Ascending aorta (tissue), 2 donors: Measurements from ENCODE around the gene NUDCD2. TPM values are rescaled to one million over a fixed set of nuclear protein-coding genes. Genes with fewer than 3 reads are reported as not detected.

Experiments used
- DNase-seq, 2 donors: peaks; one replicate each; pipeline ENCODE4 v3.0.0-alpha.2; 2019; ENCODE audit warnings: low spot score in 2 of 2
- H3K27ac ChIP-seq, 2 donors: fragments of 200-600 bp; sonication (generic); one replicate each; pipeline ENCODE4 v1.5.1; 2016 to 2017; ENCODE audit warnings: mild to moderate bottlenecking in 1 of 2
- H3K27me3 ChIP-seq: fragments of 200-600 bp; sonication (generic); one replicate; pipeline ENCODE4 v1.5.1; 2017
- H3K36me3 ChIP-seq, 2 donors: fragments of 200-600 bp; sonication (generic); one replicate each; pipeline ENCODE4 v1.5.1; 2016
- H3K4me1 ChIP-seq, 2 donors: fragments of 200-600 bp; sonication (generic); one replicate each; pipeline ENCODE4 v1.5.1; 2016 to 2017; ENCODE audit warnings: mild to moderate bottlenecking in 1 of 2
- H3K4me3 ChIP-seq, 2 donors: fragments of 200-600 bp; sonication (generic); one replicate each; pipeline ENCODE4 v1.5.1; 2016 to 2017; ENCODE audit warnings: mild to moderate bottlenecking in 1 of 2
- H3K9me3 ChIP-seq, 2 donors: fragments of 200-600 bp; sonication (generic); one replicate each; pipeline ENCODE4 v1.5.1; 2016
- CTCF ChIP-seq, 3 experiments: fragments of 200-600 bp in 2 of 3; fragments of 450-650 bp in 1 of 3; sonication (generic) in 2 of 3; IDR thresholded peaks; one replicate each; pipeline ENCODE4 v1.5.1; 2016 to 2019; ENCODE audit warnings: antibody characterized with exemption in 3 of 3, mild to moderate bottlenecking in 1 of 3, moderate library complexity in 1 of 3
- intact Hi-C: fragments of 100-400 bp; cut with DNase I; formaldehyde crosslinking; loops from one replicate; pipeline ENCODE4 v1.15.1; 2023
- total RNA-seq: library from RNA; depleted of rRNA; stranded (reverse); fragments of >200 nt; gene quantifications from one replicate; pipeline ENCODE4 v1.1.0, GENCODE V29; 2016

Gene NUDCD2
- total RNA-seq, 1 donor from 2014 or later: 4.6 TPM

- TF ChIP-seq CTCF (IDR thresholded peaks at IDR 0.05): no peak
- Histone ChIP-seq H3K4me3 (no peak overlapping the region), H3K27me3 (no peaks in the 10 kb centered on the region), H3K36me3 (no peaks in the 10 kb centered on the region), H3K4me1 (no peaks in the 10 kb centered on the region), H3K27ac (no peak overlapping the region), H3K9me3 (no peaks in the 10 kb centered on the region)
- no peak for DNase-seq
- intact Hi-C loops: no loop called here
These were observed 19.0 kb upstream of the NUDCD2 start for GRCh38 chr5:163478982-163479271.

DNA sequence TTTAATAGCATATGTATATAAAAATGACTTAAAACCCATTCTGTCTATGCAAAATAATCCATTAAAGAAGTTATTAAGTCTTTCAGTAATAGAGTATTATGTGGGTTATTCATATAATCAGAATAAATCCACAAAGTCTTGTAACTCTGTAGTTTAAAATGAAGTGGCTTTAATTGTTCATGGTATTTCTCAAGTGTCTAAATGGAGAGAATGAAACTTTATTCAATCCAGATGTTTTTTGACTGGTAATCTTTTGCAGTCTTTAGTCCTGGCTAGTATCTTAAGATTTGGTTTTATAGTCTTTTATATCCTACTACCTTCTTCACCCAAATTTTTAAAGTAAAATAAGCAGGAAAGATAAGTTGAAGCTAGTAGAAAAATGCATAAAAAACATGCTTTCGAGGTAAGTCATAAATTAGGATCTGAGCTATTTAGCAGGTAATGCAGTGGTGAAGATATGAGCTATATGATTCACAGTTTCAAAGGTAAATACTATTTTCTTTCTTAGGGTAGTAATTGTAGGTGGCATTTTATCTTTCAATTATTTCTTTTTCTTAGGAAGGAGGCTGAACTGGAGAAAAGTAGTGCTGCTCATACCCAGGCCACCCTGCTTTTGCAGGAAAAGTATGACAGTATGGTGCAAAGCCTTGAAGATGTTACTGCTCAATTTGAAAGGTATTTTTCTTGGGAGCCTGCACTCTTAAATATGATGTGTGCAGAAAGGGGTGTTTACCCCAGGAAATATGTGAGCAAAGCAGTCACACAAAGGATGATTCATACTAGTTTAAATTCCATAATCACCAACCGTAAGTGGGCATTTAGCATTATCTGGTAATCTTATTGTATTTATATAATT, 18.5 kb upstream of the NUDCD2 start:
- no peak for TF ChIP-seq CTCF (IDR thresholded peaks at IDR 0.05)
- no peak for DNase-seq
- Histone ChIP-seq H3K4me3 (no peak overlapping the region), H3K27me3 (no peaks in the 10 kb centered on the region), H3K9me3 (no peaks in the 10 kb centered on the region), H3K27ac (no peak overlapping the region), H3K36me3 (no peaks in the 10 kb centered on the region), H3K4me1 (no peaks in the 10 kb centered on the region)
- intact Hi-C loops: no loop called here

- intact Hi-C loops: no loop called here
- H3K4me3 ChIP-seq: no peak overlapping the region
- no peaks in the 10 kb centered on the region for H3K9me3 ChIP-seq
- DNase-seq: no peak
- TF ChIP-seq CTCF (IDR thresholded peaks at IDR 0.05): no peak
- H3K36me3 ChIP-seq: no peaks in the 10 kb centered on the region
- H3K27ac ChIP-seq: no peak overlapping the region
- no peaks in the 10 kb centered on the region for H3K27me3 ChIP-seq
- H3K4me1 ChIP-seq: no peaks in the 10 kb centered on the region
These were observed 15.5 kb upstream of the NUDCD2 start for GRCh38 chr5:163475411-163475810.

- Histone ChIP-seq H3K27me3 (no peaks in the 10 kb centered on the region), H3K36me3 (no peaks in the 10 kb centered on the region), H3K27ac (no peak overlapping the region), H3K4me1 (no peaks in the 10 kb centered on the region), H3K4me3 (no peak overlapping the region), H3K9me3 (no peaks in the 10 kb centered on the region)
- TF ChIP-seq CTCF (IDR thresholded peaks at IDR 0.05): peak in 2 of 3 experiments; percentile 23 to 36
- intact Hi-C loops: no loop called here
- no peak for DNase-seq
These were observed 13.8 kb upstream of the NUDCD2 start for GRCh38 chr5:163473635-163474243.

DNA sequence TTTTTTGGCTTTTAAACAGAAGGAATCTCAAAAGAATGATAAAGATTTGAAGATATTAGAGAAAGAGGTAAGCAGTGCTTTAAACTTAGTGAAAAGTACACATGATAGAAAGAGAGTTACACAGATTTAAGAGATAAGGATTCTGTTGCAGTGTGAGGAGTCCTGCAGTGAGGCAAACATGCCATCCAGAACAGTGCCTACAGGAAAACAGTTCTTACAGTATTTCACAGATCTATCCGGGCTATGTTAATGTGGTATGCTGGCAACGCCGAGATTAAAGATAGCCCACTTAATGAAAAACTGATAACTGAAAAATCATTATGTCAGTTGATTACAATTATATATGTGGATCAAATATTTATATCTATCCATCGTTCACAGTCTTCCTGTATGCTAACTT, 7.8 kb upstream of the NUDCD2 start:
- intact Hi-C loops: no loop called here
- H3K27me3 ChIP-seq: no peaks in the 10 kb centered on the region
- no peak for TF ChIP-seq CTCF (IDR thresholded peaks at IDR 0.05)
- DNase-seq: no peak
- no peak overlapping the region for H3K27ac ChIP-seq
- H3K9me3 ChIP-seq: no peaks in the 10 kb centered on the region
- H3K4me3 ChIP-seq: no peak overlapping the region
- no peaks in the 10 kb centered on the region for H3K36me3 ChIP-seq
- no peaks in the 10 kb centered on the region for H3K4me1 ChIP-seq
